OCI-LY7 (cell line): Measurements from ENCODE around the gene GAMT. TPM values are rescaled to one million over a fixed set of nuclear protein-coding genes. Genes with fewer than 3 reads are reported as not detected.

Source experiments
- BruUV-seq: library from RNA; stranded (reverse); fragments of 400-500 nt; replicated peaks from 2 replicates; lab custom pipeline; 2021; lab: Mats Ljungman, UMichigan
- CTCF ChIA-PET: fragments of 300-600 bp; sonication (Branson Sonifier 250); formaldehyde crosslinking; loops from one replicate; lab custom pipeline; 2022; ENCODE audit warnings: antibody characterized with exemption; ENCODE audit not compliant: unreplicated experiment; lab: Charles Lee
- POLR2A ChIA-PET: fragments of 300-600 bp; sonication (Branson Sonifier 250); formaldehyde crosslinking; loops from one replicate; lab custom pipeline; 2022; ENCODE audit warnings: antibody characterized with exemption; lab: Charles Lee
- DNase-seq: peaks from one replicate; pipeline ENCODE4 v3.0.0-alpha.2; 2015; ENCODE audit warnings: low spot score
- H2AFZ ChIP-seq: fragments of 200-600 bp; sonication (generic), shearing (Covaris generic); 2 replicates; pipeline ENCODE4 v1.6.1; 2014; ENCODE audit warnings: mild to moderate bottlenecking, antibody characterized with exemption, low read length, moderate library complexity
- H3K27ac ChIP-seq: fragments of 200-600 bp; sonication (generic); 2 replicates; pipeline ENCODE4 v1.5.1; 2014; ENCODE audit warnings: mixed run types, low read depth, mild to moderate bottlenecking, moderate library complexity, low read length, inconsistent platforms; ENCODE audit not compliant: poor library complexity, severe bottlenecking
- H3K36me3 ChIP-seq: fragments of 200-600 bp; sonication (generic); 2 replicates; pipeline ENCODE4 v1.6.1; 2014; ENCODE audit warnings: mild to moderate bottlenecking, antibody characterized with exemption, low read length, moderate library complexity, mixed read lengths; ENCODE audit not compliant: insufficient read depth
- H3K4me1 ChIP-seq: fragments of 200-600 bp; sonication (generic); 2 replicates; pipeline ENCODE4 v1.5.1; 2014; ENCODE audit warnings: mild to moderate bottlenecking, low read length; ENCODE audit not compliant: insufficient read depth, poor library complexity, severe bottlenecking
- H3K4me2 ChIP-seq: fragments of 200-600 bp; sonication (generic); 2 replicates; pipeline ENCODE4 v1.6.1; 2014; ENCODE audit warnings: mild to moderate bottlenecking, low read length
- H3K4me3 ChIP-seq: fragments of 200-600 bp; sonication (generic); 2 replicates; pipeline ENCODE4 v1.5.1; 2014; ENCODE audit warnings: mild to moderate bottlenecking, low read depth, low read length; ENCODE audit not compliant: poor library complexity, severe bottlenecking
- H3K79me2 ChIP-seq: fragments of 200-600 bp; sonication (generic); 2 replicates; pipeline ENCODE4 v1.6.1; 2016; ENCODE audit warnings: low read depth, mild to moderate bottlenecking, low read length, moderate library complexity, mixed read lengths; ENCODE audit not compliant: insufficient read depth
- H3K9me2 ChIP-seq: fragments of 200-600 bp; sonication (generic); 2 replicates; pipeline ENCODE4 v1.6.1; 2016; ENCODE audit warnings: mild to moderate bottlenecking, low read length, mixed read lengths; ENCODE audit not compliant: insufficient read depth
- H3K9me3 ChIP-seq: fragments of 200-600 bp; sonication (generic); 2 replicates; pipeline ENCODE4 v1.6.1; 2014; ENCODE audit warnings: mild to moderate bottlenecking, mixed run types, low read length, mixed read lengths
- H4K20me1 ChIP-seq: fragments of 200-600 bp; sonication (generic); 2 replicates; pipeline ENCODE4 v1.6.1; 2014; ENCODE audit warnings: mild to moderate bottlenecking, antibody characterized with exemption, low read length, moderate library complexity, mixed read lengths; ENCODE audit not compliant: insufficient read depth
- CTCF ChIP-seq: fragments of 200-600 bp; sonication (generic); conservative IDR thresholded peaks from 2 replicates; pipeline ENCODE4 v1.5.1; 2014; ENCODE audit warnings: mild to moderate bottlenecking, antibody characterized with exemption, low read length, moderate library complexity, mixed read lengths
- EZH2phosphoT487 ChIP-seq: fragments of 200-600 bp; sonication (generic); IDR thresholded peaks from 2 replicates; pipeline ENCODE4 v1.6.1; 2018; ENCODE audit warnings: low read depth, borderline replicate concordance, mild to moderate bottlenecking, mixed run types, antibody characterized with exemption, low read length, moderate library complexity, mixed read lengths
- intact Hi-C: fragments of 100-400 bp; cut with micrococcal nuclease; formaldehyde crosslinking; loops from one replicate; pipeline ENCODE4 v1.10.0; 2022; ENCODE audit not compliant: unreplicated experiment
- total RNA-seq, 2 experiments: library from RNA; depleted of rRNA in 1 of 2; stranded (reverse); fragments of >200 nt in 1 of 2; shearing (Covaris generic) in 1 of 2; gene quantifications; 2 replicates each; pipeline ENCODE4 v1.2.3, GENCODE V29; 2014 to 2022

GAMT gene
- total RNA-seq, 2 experiments from 2014 or later, result 14.4 to 27.5 TPM

- Histone ChIP-seq H3K4me1 (peaks cover 23% of the 10 kb centered on the region), H3K4me3 (peak overlapping the region; percentile 77), H3K79me2 (peaks cover 15% of the 10 kb centered on the region; the same call in 1 of the 2 replicates), H3K36me3 (peaks cover 44% of the 10 kb centered on the region), H2AFZ (no peak overlapping the region; the same call in 1 of the 2 replicates), H3K27ac (no peak overlapping the region), H3K4me2 (peak overlapping the region; percentile 79), H3K9me2 (no peaks in the 10 kb centered on the region), H4K20me1 (no peaks in the 10 kb centered on the region), H3K9me3 (no peaks in the 10 kb centered on the region)
- TF ChIP-seq EZH2phosphoT487 (no peak), CTCF (no peak)
- CTCF ChIA-PET, result no interaction called here
- intact Hi-C loops, result loop anchor here (2.0 kb wide), 1 partner anchor 27 kb away; the partner anchor contains the start of gene NDUFS7
- BruUV-seq, result no TSS peak
- POLR2A ChIA-PET, result interaction anchor here (0.6 kb wide), 2 partner anchors 19 to 26 kb away, joined by 3 to 5 read pairs; no protein-coding TSS in a partner anchor
- peak; percentile 32 for DNase-seq
Observed at GRCh38 chr19:1355568-1356507, 45.5 kb downstream of the GAMT start.

GRCh38 chr19:1354970-1355567 lies 46.3 kb downstream of the GAMT start:
- no peaks in the 10 kb centered on the region for H4K20me1 ChIP-seq
- no TSS peak for BruUV-seq
- DNase-seq, result no peak
- H2AFZ ChIP-seq, result peak overlapping the region; percentile 55
- TF ChIP-seq EZH2phosphoT487 (no peak), CTCF (no peak)
- peaks cover 23% of the 10 kb centered on the region for H3K4me1 ChIP-seq
- H3K9me3 ChIP-seq, result no peaks in the 10 kb centered on the region
- H3K4me3 ChIP-seq, result peak overlapping the region; percentile 77
- intact Hi-C loops, result loop anchor here (2.0 kb wide), 1 partner anchor 28 kb away; the partner anchor contains the start of gene NDUFS7
- no peak overlapping the region for H3K27ac ChIP-seq
- peak overlapping the region; percentile 79 for H3K4me2 ChIP-seq
- peaks cover 15% of the 10 kb centered on the region; the same call in 1 of the 2 replicates for H3K79me2 ChIP-seq
- CTCF ChIA-PET, result no interaction called here
- H3K36me3 ChIP-seq, result peaks cover 36% of the 10 kb centered on the region
- H3K9me2 ChIP-seq, result no peaks in the 10 kb centered on the region
- POLR2A ChIA-PET, result no interaction called here
